LHCN-M2 (cell line): ENCODE data around the gene GM2A. TPM values are rescaled to one million over a fixed set of nuclear protein-coding genes. Genes with fewer than 3 reads are reported as not detected.
A peak's percentile ranks its signal among the peaks of the same experiment; 100 is the strongest.

Source experiments
- DNase-seq: peaks from one replicate; pipeline ENCODE4 v3.0.0-alpha.2; 2012; ENCODE audit warnings: low read depth
- polyA plus RNA-seq: library from polyadenylated mRNA; unstranded; fragments of >200 nt; gene quantifications from one replicate; pipeline ENCODE4 v1.2.1, GENCODE V29; 2012; ENCODE audit warnings: missing spikeins
- total RNA-seq: library from RNA; depleted of rRNA; stranded (reverse); fragments of >200 nt; gene quantifications from 2 replicates; pipeline ENCODE4 v1.2.3, GENCODE V29; 2014; rRNA removed

GM2A gene
- 27.8 and 29.6 TPM in 2 replicates for total RNA-seq
- polyA plus RNA-seq, result 21.4 TPM

DNA sequence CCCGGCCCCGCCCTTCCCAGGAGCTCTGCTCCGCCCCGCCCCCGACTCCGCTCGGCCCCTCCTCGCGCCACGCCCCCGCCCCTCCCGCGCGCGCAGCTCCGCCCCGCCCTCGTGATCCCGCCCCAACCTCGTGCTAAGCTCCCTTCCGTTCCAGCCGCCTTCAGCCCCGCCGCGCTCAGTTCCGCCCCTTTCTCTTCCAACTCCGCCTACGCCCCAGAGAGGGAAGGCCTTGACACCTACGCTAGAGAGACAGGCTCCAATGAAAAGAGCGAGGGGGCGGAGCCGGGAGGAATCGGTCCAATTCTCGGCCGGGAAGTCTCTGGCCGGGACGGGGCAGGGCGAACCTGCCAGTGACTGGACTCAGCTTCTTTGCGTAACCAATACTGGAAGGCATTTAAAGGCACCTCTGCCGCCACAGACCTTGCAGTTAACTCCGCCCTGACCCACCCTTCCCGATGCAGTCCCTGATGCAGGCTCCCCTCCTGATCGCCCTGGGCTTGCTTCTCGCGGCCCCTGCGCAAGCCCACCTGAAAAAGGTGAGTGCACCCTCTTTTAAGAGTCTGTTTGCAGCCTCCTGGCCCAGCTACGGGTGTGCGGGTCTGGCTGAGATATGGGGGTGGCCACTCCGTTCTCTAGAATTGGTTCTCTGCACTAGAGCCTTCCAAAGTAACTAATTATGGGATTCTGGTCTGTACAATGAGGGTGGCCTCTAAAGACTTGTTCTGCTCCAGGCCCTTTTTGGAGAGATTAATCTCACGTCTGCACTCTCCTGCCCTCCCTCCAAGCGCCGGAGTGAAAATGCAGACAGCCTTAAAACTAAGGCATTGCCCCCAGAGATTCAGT, at the start of gene GM2A:
TSS of gene GM2A (plus strand) at position 424 of the 843 bp plus-strand sequence. CDS start at position 456, 32 bp downstream.
- DNase-seq, result peak; percentile 99

DNA sequence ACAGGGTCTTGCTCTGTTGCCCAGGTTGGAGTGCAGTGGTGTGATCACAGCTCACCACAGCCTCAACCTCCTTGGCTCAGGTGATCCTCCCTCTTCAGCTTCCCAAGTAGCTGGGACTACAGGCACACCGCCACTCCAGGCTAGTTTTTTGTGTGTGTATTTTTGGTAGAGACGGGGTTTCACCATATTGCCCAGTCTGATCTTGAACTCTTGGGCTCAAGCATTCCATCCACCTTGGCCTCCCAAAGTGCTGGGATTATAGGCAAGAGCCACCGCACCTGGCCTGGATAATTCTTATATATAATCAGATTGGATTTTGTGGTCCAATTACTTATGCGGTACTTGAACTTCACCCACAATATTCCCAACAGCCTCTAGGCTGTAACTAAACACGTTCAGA, 48.9 kb upstream of the GM2A start:
- no peak for DNase-seq

DNA sequence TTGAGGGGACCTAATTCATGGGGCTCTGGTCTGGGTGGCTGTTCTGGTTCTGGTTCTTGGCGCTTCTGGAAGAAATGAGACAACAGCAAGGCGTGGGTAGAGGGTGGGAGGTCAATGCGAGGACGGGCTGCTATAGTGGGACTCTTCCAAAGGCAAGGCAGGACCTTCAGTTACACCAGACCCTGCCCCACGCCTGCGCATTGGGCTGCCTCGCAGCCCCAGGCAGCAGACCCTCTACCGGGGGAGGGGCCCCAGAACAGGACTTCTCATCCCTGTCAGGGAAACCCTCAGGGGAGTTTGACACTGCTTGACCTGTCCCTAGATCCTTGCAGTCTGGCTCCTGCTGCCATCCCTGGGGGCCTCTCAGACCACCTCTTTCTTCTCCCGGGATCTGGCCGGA, 47.6 kb upstream of the GM2A start:
- DNase-seq, result no peak

DNA sequence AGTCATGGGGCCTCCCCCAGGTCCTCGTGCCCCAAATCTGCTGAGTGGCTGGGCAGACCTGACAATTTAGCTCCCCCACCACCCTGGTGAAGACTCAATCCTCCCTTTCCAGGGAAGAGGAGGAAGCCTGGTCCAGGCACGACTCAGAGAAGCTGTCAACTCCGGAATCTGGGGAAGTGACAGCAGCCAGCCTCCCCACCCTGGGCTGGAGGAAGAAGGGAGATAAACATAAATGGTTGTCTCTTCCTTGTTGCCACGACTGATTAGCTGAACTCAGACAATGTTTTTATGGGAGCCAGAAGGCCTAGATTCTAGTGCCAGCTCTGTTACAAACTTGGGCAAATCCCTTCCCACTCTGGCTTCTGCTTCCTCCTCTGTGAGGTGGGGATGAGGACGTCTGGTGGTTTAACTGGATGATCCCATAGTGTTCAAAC, 44.5 kb upstream of the GM2A start:
- no peak for DNase-seq

DNA sequence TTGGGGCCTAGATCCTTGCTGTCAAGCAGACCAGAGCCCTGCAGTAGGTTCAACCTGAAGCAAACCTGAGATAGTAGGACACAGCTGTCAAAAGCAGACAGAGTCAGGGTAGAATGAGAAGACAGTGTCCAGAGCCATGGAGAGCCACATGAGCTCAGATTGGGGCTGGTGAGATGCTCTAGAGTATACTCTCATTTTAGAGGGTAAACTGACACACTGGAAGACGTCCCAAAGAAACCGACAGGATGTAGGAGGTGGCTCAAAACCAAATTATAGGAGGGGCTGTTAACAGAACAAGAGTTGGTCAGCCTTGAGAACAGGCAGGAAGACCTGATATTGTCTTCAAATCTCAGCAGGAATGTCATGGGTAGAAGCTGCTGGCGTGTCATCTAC, 40.6 kb upstream of the GM2A start:
- no peak for DNase-seq

DNA sequence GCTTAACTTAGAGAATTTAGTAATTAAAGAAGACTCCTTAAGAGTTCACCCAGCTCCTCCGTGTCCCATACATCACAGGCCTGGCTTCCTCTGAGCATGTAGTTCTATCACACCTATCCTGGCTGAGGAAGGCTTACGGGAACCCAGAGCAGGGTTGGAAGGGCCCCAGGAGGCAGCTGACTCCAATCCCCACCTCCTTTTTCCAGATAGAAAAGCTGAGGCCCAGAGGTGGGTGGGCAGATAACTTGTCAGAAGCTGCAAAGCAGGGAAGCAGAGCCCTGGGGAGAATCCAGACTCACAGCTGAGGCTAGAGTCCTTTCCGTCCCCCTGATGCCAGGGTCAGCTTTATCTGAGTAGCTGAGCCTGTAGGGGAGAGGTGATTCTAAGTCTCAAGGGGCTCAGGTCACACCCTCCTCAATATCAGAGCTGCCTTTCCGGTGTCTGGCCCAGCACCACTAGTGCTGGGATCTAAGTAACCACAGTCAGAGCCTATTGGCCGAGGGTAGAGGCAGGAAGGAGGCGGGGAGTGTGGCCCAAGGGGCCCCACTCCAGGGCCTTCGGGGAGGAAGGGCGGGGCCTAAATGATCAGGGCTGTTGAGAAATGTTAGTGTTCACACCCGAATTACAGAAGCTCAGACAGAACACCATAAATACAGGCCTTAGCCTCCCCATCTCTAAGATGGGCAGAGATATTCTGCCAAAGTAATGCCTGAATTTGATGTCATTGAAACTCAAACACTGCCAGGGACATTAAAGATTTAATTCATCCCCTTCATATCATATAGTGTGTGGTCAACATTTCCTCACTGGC, 39.0 kb upstream of the GM2A start:
- no peak for DNase-seq

DNA sequence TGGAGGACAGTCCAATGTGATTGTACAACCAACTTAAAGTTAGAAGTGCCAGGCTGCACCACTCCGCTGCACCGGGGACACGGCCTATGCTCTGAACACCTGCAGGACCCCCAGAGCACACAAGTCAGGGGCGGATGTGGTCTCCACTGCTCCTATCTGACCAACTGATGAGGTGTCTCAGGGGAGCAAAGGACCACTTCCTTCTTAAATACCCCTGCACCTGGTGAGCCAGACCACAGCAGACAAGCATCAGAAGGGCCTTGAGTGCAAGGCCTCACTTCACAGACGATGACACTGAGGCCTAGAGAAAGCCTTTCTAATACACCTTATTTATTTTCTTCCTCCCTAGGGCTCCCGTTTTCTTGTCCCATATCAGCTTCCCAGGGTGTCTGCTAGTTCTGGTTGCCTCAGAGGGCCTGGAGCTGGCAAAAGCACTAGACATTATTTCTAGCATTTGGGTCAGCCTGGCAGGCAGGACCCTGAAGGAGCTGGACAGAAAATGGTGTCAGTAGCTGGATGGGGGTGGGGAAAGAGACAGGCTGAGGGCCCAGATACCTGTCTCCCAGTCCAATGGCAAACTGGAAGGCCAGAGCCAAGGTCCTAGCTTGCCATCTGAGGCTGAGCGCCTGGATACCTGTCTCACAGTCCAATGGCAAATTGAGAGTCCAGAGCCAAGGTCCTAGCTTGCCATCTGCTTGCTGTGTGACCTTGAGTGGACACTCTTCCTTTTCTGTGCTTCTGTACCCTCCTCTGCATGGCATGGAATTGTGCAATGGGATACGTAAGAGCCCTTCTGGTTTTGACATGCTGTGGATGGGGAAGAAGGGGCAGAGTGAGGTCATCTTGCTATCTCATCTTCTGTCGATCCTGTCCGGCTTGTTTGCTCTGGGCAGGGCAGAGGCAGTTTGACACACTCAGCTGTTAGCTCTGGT, 38.1 kb upstream of the GM2A start:
- DNase-seq, result no peak

DNA sequence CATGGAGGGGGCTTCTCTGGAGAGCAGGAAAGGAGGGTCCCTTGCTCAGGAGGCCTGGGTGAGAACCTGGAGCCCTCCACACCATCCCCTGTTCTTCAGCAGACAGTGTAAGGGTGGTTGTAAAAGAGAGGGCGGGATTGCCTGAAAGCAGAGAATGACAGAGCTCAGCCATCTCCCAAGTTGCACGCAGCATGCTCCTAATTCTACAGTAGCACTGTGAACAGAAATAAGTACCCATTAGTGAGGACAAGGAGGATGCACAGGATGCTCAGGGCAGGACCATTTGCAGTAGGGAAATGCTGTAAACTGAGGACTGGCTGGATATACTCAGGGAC, 37.5 kb upstream of the GM2A start:
- DNase-seq, result no peak

DNA sequence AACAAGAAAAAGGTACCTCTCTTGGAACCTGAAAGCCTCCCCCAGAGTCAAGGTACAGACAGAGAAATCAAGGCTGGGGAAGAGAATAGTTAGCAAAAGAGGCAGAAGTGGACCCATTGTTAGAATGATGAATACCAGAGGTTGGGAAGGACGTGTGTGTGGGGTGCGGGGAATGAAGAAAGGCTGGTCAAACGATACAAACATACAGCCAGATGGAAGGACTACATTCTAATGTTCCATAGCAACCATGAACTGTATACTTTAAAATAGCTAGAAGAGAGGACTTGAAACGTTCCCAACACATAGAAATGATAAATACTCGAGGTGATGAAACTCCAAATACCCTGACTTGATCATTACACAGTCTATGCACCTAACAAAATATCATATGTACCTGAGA, 36.2 kb upstream of the GM2A start:
- DNase-seq, result no peak

DNA sequence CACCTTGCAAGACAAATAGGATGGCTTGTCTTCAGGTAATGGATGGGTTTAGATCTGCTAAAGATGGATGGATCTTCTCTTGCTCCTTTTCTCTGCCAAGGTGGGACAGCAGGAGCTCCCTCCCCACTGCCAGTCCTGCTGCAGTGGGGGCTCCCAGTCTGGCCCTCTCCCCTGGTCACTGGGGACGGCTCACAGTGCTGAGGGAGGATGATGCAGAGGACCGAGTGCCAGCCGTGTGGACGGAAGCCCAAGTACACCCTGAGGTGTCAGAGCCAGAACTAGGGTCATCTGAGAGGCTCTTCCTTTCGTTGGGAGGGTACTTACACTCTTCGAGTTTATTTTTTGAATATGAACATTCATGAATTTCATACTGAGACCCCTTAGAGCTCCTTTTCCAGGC, 34.8 kb upstream of the GM2A start:
- no peak for DNase-seq

DNA sequence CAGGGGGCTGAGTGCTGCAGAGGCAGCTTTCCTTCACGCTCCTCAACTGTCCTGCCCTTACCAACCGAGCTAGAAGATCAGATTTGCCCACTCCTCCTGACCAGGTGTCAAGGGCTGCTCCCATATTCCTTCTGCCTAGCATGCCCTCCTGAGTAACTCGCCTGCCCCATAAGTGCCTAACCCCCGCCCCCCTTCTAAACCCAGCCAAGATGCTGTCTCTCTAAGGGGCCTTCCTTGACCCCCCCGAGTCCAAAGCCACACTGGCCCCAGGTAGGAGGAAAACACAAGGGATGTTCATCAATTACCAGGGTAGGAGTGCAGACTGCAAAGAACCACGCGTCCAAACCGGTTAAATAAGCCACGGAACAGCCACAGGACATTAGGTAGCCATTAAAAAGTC, 33.8 kb upstream of the GM2A start:
- DNase-seq, result no peak

DNA sequence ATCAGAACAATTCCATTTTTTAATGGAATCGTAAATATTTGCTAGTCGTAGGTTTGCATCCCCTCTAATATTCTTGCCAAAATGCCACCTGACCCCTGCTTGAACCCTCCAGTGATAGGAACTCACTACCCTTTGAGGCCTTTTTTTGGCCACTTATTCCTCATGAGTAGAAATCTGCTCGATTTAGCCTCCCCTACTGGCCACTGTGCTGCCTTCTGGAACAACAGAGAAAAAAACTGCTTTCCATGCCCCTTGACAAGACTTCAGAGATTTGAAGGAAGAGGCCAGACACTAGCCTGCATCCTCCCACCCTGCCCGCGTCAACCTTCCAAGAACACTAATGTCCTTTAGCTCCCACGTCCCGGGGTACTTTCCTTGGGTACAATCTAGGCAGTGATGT, 33.2 kb upstream of the GM2A start:
- no peak for DNase-seq

DNA sequence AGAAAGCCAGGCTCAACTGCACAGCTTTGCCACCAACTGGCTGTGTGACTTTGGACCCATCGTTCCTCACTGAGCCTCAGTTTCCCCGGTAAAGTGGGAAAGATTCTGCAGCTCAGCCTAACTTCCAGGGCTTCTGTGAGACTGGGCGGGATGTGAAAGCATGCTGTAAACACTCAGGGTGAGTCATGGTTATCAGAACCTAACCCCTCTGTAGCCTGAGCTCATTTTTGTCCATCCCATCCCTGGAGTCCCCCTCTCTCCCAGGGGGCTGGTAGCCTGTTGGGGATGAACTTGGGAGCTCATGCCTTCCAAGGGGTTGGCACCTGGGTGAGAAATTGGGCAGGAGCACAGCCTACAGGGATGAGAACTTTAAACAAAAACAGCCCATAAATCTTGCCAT, 31.4 kb upstream of the GM2A start:
- DNase-seq, result no peak

DNA sequence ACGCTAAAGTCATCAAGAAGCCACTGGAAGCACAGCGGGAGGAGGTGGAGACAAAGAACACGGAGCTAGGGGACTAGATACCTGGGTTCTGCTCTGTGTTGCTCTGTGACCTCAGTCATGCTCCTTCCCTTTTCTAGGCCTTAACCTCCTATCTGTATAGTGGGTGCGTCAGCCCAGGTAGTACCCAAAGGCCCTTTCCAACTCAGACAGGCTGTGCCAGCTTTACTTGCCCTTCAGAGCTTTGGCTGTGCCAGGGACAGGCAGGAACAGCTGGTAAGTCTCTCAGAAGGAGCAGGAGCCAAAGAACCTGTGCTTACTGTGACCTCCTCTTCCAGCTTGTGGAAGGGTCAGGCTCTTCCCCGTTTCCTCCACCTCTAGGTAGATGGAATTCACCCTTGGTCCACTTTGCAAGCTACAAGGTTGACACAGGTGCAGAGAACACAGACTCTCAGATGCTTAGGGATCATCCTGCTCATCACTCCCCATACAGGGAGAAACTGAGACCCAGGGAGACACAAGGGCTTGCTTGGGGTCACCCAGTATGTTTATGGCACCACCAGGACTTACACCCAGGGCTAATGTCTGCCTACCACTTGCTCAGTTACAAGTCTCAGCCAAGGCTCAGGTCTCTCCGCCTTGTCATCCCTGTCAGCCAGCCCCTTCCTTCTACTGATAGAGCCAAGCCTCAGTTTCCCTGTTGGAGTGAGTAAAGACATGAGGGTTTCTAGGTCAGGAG, 30.8 kb upstream of the GM2A start:
- DNase-seq, result no peak

DNA sequence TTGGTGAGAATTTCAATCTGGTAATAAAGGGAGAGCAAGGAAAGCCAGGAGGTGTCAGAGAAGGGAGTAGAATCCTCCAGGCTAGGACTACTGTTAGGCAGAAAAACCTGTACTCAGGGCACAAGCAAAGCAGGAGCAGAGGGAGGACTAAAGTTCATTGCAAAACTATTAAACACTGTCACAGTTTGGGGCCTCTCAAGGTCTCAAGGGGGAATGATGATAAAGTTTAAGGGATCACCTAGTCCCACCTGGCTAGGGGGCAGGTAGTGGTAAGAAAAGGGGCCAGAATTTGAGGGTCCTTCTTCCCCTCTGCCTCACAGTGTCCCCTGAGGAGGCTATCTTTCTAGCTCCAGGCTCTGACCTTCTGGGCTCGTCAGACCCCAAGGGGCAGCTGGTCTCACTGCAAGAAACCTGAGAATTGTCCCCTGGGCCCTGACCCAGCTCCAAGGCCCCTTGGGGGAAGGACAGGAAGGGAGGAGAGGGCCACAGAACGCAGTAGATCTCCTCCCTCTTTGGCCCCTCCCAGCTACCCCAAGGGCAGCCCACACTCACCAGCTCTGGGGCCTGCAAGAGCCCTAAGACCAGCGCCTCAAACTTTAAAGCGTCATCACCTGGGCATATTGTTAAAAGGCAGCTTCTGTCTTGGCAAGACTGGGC, 30.1 kb upstream of the GM2A start:
- DNase-seq, result no peak

DNA sequence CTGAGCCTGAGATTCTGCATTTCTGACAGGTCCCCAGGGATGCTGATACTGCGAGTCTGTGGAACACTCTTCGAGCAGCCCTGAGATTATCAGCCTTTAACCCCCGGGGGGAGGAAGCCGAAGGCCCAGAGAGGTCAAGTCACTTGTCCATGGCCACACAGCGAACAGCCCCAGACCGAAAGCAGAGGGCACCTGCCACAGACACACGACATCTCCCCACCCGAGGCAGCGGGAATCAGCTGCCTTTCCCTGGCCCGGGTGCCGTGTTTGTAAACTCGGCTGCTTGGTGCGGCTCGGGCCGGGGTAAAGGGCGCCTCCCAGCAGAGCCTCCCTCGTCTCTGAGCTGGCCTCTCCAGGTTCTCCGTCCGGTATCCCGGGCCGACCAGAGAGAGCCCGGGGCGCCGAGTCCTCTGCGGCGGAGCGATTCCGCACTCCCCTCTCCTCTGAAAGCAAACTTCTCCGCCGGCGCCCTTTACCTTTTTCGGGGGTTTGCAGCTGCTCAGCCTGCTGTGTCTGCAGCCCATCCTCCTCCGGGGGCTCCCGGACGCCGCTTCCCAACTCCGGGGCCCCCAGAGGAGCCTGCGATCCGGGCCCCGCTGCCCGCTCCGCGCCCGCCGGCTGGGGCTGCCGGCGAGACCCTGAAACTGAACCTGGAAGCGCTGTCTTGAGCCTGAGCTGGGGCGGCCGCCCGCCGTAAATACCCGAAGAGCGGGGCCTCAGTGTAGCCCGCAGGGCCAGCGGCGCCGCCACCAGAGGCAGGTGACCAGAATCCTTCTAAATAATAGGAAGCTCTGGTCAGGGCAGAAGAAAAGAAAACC, 29.3 kb upstream of the GM2A start, which contains the start of gene CCDC69:
TSS of gene CCDC69 (minus strand) at position 646 of the 818 bp plus-strand sequence. CDS start at position 524, 122 bp downstream.
- peak; percentile 46 for DNase-seq

DNA sequence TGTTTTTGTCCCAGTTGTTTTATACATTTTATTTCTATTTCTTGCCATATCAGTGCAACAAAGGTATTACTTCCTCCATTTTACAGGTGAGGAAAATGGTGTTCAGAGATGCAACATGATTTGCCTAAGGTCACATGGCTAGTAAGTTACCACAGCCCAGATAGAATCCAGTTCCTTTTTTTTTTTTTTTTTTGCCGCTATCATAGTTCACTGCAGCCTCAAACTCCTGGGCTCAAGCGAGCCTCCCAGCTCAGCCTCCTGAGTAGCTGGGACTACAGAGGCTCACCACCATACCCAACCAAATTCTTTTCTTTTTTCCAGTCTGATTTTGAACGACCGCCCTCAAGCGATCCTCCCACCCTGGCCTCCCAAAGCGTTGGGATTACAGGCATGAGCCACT, 28.6 kb upstream of the GM2A start:
- no peak for DNase-seq

DNA sequence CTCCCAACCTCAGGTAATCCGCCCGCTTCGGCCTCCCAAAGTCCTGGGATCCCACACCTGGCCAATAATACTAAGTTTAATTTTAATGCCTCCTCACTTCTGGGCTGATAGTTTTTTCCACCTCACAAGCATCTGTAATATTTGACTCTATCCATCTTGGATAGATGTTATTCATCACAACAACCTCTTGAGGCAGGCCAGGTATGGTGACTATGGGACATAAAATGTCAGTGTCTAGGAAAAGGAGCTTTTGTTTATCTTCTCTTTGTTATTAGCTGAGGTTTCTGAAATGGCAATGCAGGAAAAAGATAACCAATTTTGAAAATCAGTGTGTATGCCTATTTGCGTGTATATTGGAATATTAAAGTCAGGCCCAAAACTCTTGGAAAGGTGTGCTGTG, 27.9 kb upstream of the GM2A start:
- DNase-seq, result no peak

DNA sequence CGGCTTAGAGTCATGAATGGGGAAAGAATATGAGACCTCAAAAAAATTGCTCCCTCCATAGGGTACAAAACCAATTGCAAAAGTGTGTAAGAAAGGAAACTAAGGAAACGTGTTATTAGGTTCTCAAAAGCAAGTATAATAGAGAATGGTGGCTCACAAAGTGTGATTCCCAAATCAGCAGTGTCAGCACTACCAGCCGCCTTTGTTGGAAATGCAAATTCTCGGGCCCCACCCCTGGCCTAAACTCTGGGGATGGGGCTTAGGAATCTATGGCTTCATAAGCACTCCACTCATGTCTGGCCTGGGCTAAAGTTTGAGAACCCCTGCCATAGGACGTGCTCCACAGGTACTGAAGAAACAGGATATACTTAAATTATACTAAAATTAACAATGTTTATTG, 27.5 kb upstream of the GM2A start:
- DNase-seq, result no peak
